Subcutaneous abdominal adipose tissue (tissue), 5 donors: ENCODE results near the gene RASSF3.

Source experiments
- H3K27ac ChIP-seq: one replicate; pipeline ENCODE4 v1.7.0; 2013; ENCODE audit warnings: low read depth, mild to moderate bottlenecking, inconsistent platforms, low read length, moderate library complexity
- H3K27me3 ChIP-seq, 5 donors: one replicate each; pipeline ENCODE4 v1.7.0; 2013; ENCODE audit warnings: low read length in 5 of 5, inconsistent platforms in 1 of 5; ENCODE audit not compliant: control insufficient read depth in 5 of 5, insufficient read depth in 4 of 5
- H3K36me3 ChIP-seq, 5 donors: one replicate each; pipeline ENCODE4 v1.7.0; 2013; ENCODE audit warnings: low read length in 5 of 5; ENCODE audit not compliant: control insufficient read depth in 5 of 5, insufficient read depth in 5 of 5
- H3K4me1 ChIP-seq, 5 donors: one replicate each; pipeline ENCODE4 v1.7.0; 2013; ENCODE audit warnings: low read length in 5 of 5, mild to moderate bottlenecking in 3 of 5, moderate library complexity in 1 of 5; ENCODE audit not compliant: control insufficient read depth in 5 of 5, insufficient read depth in 5 of 5
- H3K4me3 ChIP-seq, 5 donors: one replicate each; pipeline ENCODE4 v1.7.0; 2013; ENCODE audit warnings: low read length in 5 of 5, low read depth in 1 of 5
- H3K9ac ChIP-seq, 5 donors: one replicate each; pipeline ENCODE4 v1.7.0; 2013; ENCODE audit warnings: low read length in 5 of 5, mild to moderate bottlenecking in 4 of 5, moderate library complexity in 3 of 5
- H3K9me3 ChIP-seq, 5 donors: one replicate each; pipeline ENCODE4 v1.7.0; 2013; ENCODE audit warnings: low read length in 5 of 5; ENCODE audit not compliant: control insufficient read depth in 5 of 5
- donor health status: healthy.
- donor health status: healthy.
- donor health status: healthy.
- donor health status: healthy.
- donor health status: healthy.

The RASSF3 gene

GRCh38 chr12:64610079-64610659 lies at the start of gene RASSF3:
Gene RASSF3 (plus strand): TSS chr12:64610495. CDS start chr12:64610633, 138 bp downstream.
- Histone ChIP-seq H3K9me3 (no peaks in the 10 kb centered on the region), H3K4me3 (peak within 1 kb of the TSS; percentile 81 to 87 (median 85)), H3K27me3 (no peaks in the 10 kb centered on the region), H3K27ac (peak within 1 kb of the TSS; percentile 94), H3K36me3 (no peaks in the 10 kb centered on the region), H3K4me1 (peaks cover 2 to 39% (median 36%) of the 10 kb centered on the region in 5 donors), H3K9ac (peak within 1 kb of the TSS; percentile 83 to 95 (median 84))

GRCh38 chr12:64561302-64562136 lies 48.8 kb upstream of the RASSF3 start:
- Histone ChIP-seq H3K9ac (no peak overlapping the region), H3K27me3 (no peaks in the 10 kb centered on the region), H3K27ac (no peak overlapping the region), H3K4me3 (no peak overlapping the region), H3K4me1 (peaks cover 0 to 7% (median 0%) of the 10 kb centered on the region in 5 donors), H3K9me3 (no peaks in the 10 kb centered on the region), H3K36me3 (no peaks in the 10 kb centered on the region)

GRCh38 chr12:64566122-64566521 lies 44.2 kb upstream of the RASSF3 start:
- H3K4me3 ChIP-seq = no peak overlapping the region
- no peak overlapping the region for H3K9ac ChIP-seq
- H3K27me3 ChIP-seq = no peaks in the 10 kb centered on the region
- no peaks in the 10 kb centered on the region for H3K36me3 ChIP-seq
- no peaks in the 10 kb centered on the region for H3K9me3 ChIP-seq
- no peak overlapping the region for H3K27ac ChIP-seq
- H3K4me1 ChIP-seq = peaks cover 0 to 28% (median 21%) of the 10 kb centered on the region in 5 donors

- no peak overlapping the region for H3K9ac ChIP-seq
- no peak overlapping the region for H3K27ac ChIP-seq
Measured at GRCh38 chr12:64566831-64567517, 43.3 kb upstream of the RASSF3 start.

GRCh38 chr12:64567570-64567969 lies 42.7 kb upstream of the RASSF3 start:
- Histone ChIP-seq H3K27ac (no peak overlapping the region), H3K4me1 (peaks cover 2 to 30% (median 21%) of the 10 kb centered on the region in 5 donors), H3K9ac (no peak overlapping the region), H3K9me3 (peaks cover 0 to 4% (median 0%) of the 10 kb centered on the region in 5 donors), H3K4me3 (no peak overlapping the region), H3K27me3 (no peaks in the 10 kb centered on the region), H3K36me3 (no peaks in the 10 kb centered on the region)

More at GRCh38 chr12:64566831-64567517, 43.3 kb upstream of the RASSF3 start:
- Histone ChIP-seq H3K4me3 (no peak overlapping the region), H3K27me3 (no peaks in the 10 kb centered on the region), H3K36me3 (no peaks in the 10 kb centered on the region), H3K4me1 (peaks cover 2 to 30% (median 21%) of the 10 kb centered on the region in 5 donors), H3K9me3 (peaks cover 0 to under 1% (median 0%) of the 10 kb centered on the region in 5 donors)

- Histone ChIP-seq H3K36me3 (no peaks in the 10 kb centered on the region), H3K27ac (no peak overlapping the region), H3K9me3 (peaks cover 0 to 4% (median 0%) of the 10 kb centered on the region in 5 donors), H3K4me1 (peaks cover 2 to 30% (median 21%) of the 10 kb centered on the region in 5 donors), H3K27me3 (no peaks in the 10 kb centered on the region), H3K4me3 (no peak overlapping the region), H3K9ac (no peak overlapping the region)
Measured at GRCh38 chr12:64568298-64568697, 42.0 kb upstream of the RASSF3 start.

GRCh38 chr12:64569923-64570691 lies 40.2 kb upstream of the RASSF3 start:
- H3K27ac ChIP-seq = no peak overlapping the region
- H3K9me3 ChIP-seq = peaks cover 3 to 9% (median 5%) of the 10 kb centered on the region in 5 donors
- H3K4me1 ChIP-seq = peaks cover 2 to 30% (median 21%) of the 10 kb centered on the region in 5 donors
- H3K36me3 ChIP-seq = no peaks in the 10 kb centered on the region
- H3K4me3 ChIP-seq = no peak overlapping the region
- no peak overlapping the region for H3K9ac ChIP-seq
- H3K27me3 ChIP-seq = no peaks in the 10 kb centered on the region

GRCh38 chr12:64571411-64571810 lies 38.9 kb upstream of the RASSF3 start:
- H3K9me3 ChIP-seq = peaks cover 3 to 10% (median 9%) of the 10 kb centered on the region in 5 donors
- no peaks in the 10 kb centered on the region for H3K27me3 ChIP-seq
- H3K27ac ChIP-seq = no peak overlapping the region

GRCh38 chr12:64572241-64572640 lies 38.1 kb upstream of the RASSF3 start:
- H3K9me3 ChIP-seq = peaks cover 3 to 10% (median 9%) of the 10 kb centered on the region in 5 donors
- H3K4me1 ChIP-seq = peaks cover 2 to 30% (median 23%) of the 10 kb centered on the region in 5 donors
- no peaks in the 10 kb centered on the region for H3K36me3 ChIP-seq
- H3K27me3 ChIP-seq = no peaks in the 10 kb centered on the region
- no peak overlapping the region for H3K4me3 ChIP-seq
- no peak overlapping the region for H3K27ac ChIP-seq
- H3K9ac ChIP-seq = no peak overlapping the region

More at GRCh38 chr12:64571411-64571810, 38.9 kb upstream of the RASSF3 start:
- Histone ChIP-seq H3K9ac (no peak overlapping the region), H3K36me3 (no peaks in the 10 kb centered on the region), H3K4me1 (peaks cover 2 to 30% (median 21%) of the 10 kb centered on the region in 5 donors), H3K4me3 (no peak overlapping the region)
